Skeletal muscle tissue (tissue), 4 donors: Measurements from ENCODE around the gene SAYSD1. TPM values are rescaled to one million over a fixed set of nuclear protein-coding genes. Genes with fewer than 3 reads are reported as not detected.

Experiments
- H3K27ac ChIP-seq: one replicate; pipeline ENCODE4 v1.7.0; 2013; ENCODE audit warnings: mild to moderate bottlenecking, low read depth, low read length, inconsistent platforms
- H3K27me3 ChIP-seq, 3 donors: one replicate each; pipeline ENCODE4 v1.7.0; 2013; ENCODE audit warnings: low read length in 3 of 3; ENCODE audit not compliant: control insufficient read depth in 3 of 3, insufficient read depth in 3 of 3
- H3K36me3 ChIP-seq, 3 donors: one replicate each; pipeline ENCODE4 v1.7.0; 2013; ENCODE audit warnings: low read length in 3 of 3; ENCODE audit not compliant: control insufficient read depth in 3 of 3, insufficient read depth in 3 of 3
- H3K4me1 ChIP-seq, 3 donors: one replicate each; pipeline ENCODE4 v1.7.0; 2013; ENCODE audit warnings: low read length in 3 of 3, mild to moderate bottlenecking in 3 of 3; ENCODE audit not compliant: control insufficient read depth in 3 of 3, insufficient read depth in 3 of 3
- H3K4me3 ChIP-seq, 3 donors: one replicate each; pipeline ENCODE4 v1.7.0; 2013; ENCODE audit warnings: low read length in 3 of 3
- H3K9ac ChIP-seq, 3 donors: one replicate each; pipeline ENCODE4 v1.7.0; 2013; ENCODE audit warnings: low read length in 3 of 3, mild to moderate bottlenecking in 3 of 3, moderate library complexity in 2 of 3, low read depth in 1 of 3
- H3K9me3 ChIP-seq, 3 donors: one replicate each; pipeline ENCODE4 v1.7.0; 2013; ENCODE audit warnings: low read length in 3 of 3; ENCODE audit not compliant: control insufficient read depth in 3 of 3
- total RNA-seq: library from RNA; depleted of rRNA; stranded (reverse); fragments of >200 nt; gene quantifications from one replicate; pipeline ENCODE4 v1.2.3, GENCODE V29; 2014
- donor health status: Osteomylitis.

The SAYSD1 gene
- total RNA-seq: 17.2 TPM

- no peaks in the 10 kb centered on the region for H3K27me3 ChIP-seq
- H3K4me1 ChIP-seq: peaks cover 9 to 16% (median 12%) of the 10 kb centered on the region in 3 donors
- peak within 1 kb of the TSS; percentile 70 to 89 (median 80) for H3K4me3 ChIP-seq
- peak within 1 kb of the TSS; percentile 84 to 91 (median 88) for H3K9ac ChIP-seq
- H3K9me3 ChIP-seq: no peaks in the 10 kb centered on the region
- peaks cover 0 to 7% (median 6%) of the 10 kb centered on the region in 3 donors for H3K36me3 ChIP-seq
- peak within 1 kb of the TSS; percentile 93 for H3K27ac ChIP-seq
Observed at GRCh38 chr6:39114704-39115599, at the start of gene SAYSD1. SAYSD1 (minus strand) TSS chr6:39115186; CDS start chr6:39115089, 97 bp downstream.

GRCh38 chr6:39157511-39157910 lies 42.5 kb upstream of the SAYSD1 start:
- H3K9me3 ChIP-seq: no peaks in the 10 kb centered on the region
- H3K27ac ChIP-seq: no peak overlapping the region
- H3K4me1 ChIP-seq: no peaks in the 10 kb centered on the region
- H3K4me3 ChIP-seq: no peak overlapping the region
- no peak overlapping the region for H3K9ac ChIP-seq
- H3K27me3 ChIP-seq: no peaks in the 10 kb centered on the region
- H3K36me3 ChIP-seq: no peaks in the 10 kb centered on the region

DNA sequence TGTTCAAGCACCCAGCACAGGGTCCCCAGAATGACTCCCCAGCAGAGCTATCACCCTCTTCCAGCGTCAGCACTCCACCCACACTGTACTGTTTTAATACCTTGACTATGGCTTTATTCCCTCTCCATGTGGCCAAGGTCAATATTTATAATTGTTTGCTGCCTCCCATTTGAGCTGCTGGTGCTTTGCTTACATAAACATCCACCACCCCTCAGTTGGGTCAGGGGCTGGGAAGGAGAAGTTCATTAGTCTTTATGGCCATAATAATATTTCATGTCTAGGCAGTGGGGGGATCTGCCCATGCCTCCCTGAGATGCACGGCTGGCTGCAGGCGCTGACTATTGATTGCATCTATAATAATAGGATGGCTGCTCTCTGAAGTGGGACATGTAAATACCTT lies 41.8 kb upstream of the SAYSD1 start:
- Histone ChIP-seq H3K9ac (no peak overlapping the region), H3K36me3 (no peaks in the 10 kb centered on the region), H3K27ac (no peak overlapping the region), H3K4me3 (no peak overlapping the region), H3K4me1 (peaks cover 0 to 4% (median 2%) of the 10 kb centered on the region in 3 donors), H3K9me3 (no peaks in the 10 kb centered on the region), H3K27me3 (no peaks in the 10 kb centered on the region)

- Histone ChIP-seq H3K4me1 (peaks cover 0 to 4% (median 2%) of the 10 kb centered on the region in 3 donors), H3K9ac (no peak overlapping the region), H3K9me3 (no peaks in the 10 kb centered on the region), H3K4me3 (no peak overlapping the region), H3K27ac (no peak overlapping the region), H3K27me3 (peaks cover 0 to 2% (median 0%) of the 10 kb centered on the region in 3 donors), H3K36me3 (no peaks in the 10 kb centered on the region)
Observed at GRCh38 chr6:39154705-39155104, 39.7 kb upstream of the SAYSD1 start.

- H3K4me1 ChIP-seq: peaks cover 0 to 4% (median 2%) of the 10 kb centered on the region in 3 donors
- no peaks in the 10 kb centered on the region for H3K36me3 ChIP-seq
- H3K4me3 ChIP-seq: no peak overlapping the region
- H3K27me3 ChIP-seq: peaks cover 0 to 2% (median 0%) of the 10 kb centered on the region in 3 donors
- no peak overlapping the region for H3K27ac ChIP-seq
- H3K9ac ChIP-seq: no peak overlapping the region
- H3K9me3 ChIP-seq: no peaks in the 10 kb centered on the region
Observed at GRCh38 chr6:39153766-39154397, 38.9 kb upstream of the SAYSD1 start.

DNA sequence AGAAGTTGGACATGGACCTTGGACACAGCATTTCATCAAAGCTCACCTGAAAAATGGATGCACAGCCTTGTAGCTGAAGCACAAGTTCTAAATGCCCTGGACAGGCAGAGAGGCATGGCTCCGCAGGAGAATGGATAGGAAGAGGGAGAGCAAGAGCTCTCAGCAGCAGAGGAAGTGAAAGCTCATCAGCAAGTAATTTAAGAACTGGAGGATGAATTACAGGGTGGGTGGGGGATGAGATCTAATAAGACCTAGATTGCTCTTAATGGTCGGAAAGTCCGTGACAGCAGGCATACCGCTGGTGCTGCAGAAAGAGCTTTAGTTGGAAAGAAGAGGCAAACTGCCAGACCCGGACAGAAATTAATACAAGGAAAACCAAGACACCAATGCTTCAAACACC lies 37.3 kb upstream of the SAYSD1 start:
- Histone ChIP-seq H3K9ac (no peak overlapping the region), H3K36me3 (no peaks in the 10 kb centered on the region), H3K27me3 (peaks cover 0 to 2% (median 0%) of the 10 kb centered on the region in 3 donors), H3K4me1 (peaks cover 0 to 4% (median 2%) of the 10 kb centered on the region in 3 donors), H3K9me3 (no peaks in the 10 kb centered on the region), H3K27ac (no peak overlapping the region), H3K4me3 (no peak overlapping the region)

GRCh38 chr6:39151211-39151610 lies 36.2 kb upstream of the SAYSD1 start:
- peaks cover 0 to 4% (median 2%) of the 10 kb centered on the region in 3 donors for H3K4me1 ChIP-seq
- H3K27ac ChIP-seq: no peak overlapping the region
- no peaks in the 10 kb centered on the region for H3K9me3 ChIP-seq
- H3K27me3 ChIP-seq: peaks cover 0 to 2% (median 0%) of the 10 kb centered on the region in 3 donors
- H3K36me3 ChIP-seq: no peaks in the 10 kb centered on the region
- H3K9ac ChIP-seq: no peak overlapping the region
- no peak overlapping the region for H3K4me3 ChIP-seq

GRCh38 chr6:39144481-39145173 lies 29.6 kb upstream of the SAYSD1 start:
- peaks cover 0 to 3% (median 2%) of the 10 kb centered on the region in 3 donors for H3K4me1 ChIP-seq
- H3K36me3 ChIP-seq: no peaks in the 10 kb centered on the region
- no peak overlapping the region for H3K9ac ChIP-seq
- H3K9me3 ChIP-seq: no peaks in the 10 kb centered on the region
- peaks cover 0 to 7% (median 2%) of the 10 kb centered on the region in 3 donors for H3K27me3 ChIP-seq
- H3K27ac ChIP-seq: no peak overlapping the region
- H3K4me3 ChIP-seq: no peak overlapping the region

- Histone ChIP-seq H3K4me3 (no peak overlapping the region), H3K27ac (no peak overlapping the region), H3K9ac (no peak overlapping the region), H3K4me1 (peaks cover 0 to 3% (median 2%) of the 10 kb centered on the region in 3 donors), H3K36me3 (no peaks in the 10 kb centered on the region), H3K9me3 (no peaks in the 10 kb centered on the region), H3K27me3 (peaks cover 0 to 7% (median 2%) of the 10 kb centered on the region in 3 donors)
Observed at GRCh38 chr6:39143238-39143930, 28.4 kb upstream of the SAYSD1 start.
